ENCODE data around the gene TBC1D20.

The TBC1D20 gene

DNA sequence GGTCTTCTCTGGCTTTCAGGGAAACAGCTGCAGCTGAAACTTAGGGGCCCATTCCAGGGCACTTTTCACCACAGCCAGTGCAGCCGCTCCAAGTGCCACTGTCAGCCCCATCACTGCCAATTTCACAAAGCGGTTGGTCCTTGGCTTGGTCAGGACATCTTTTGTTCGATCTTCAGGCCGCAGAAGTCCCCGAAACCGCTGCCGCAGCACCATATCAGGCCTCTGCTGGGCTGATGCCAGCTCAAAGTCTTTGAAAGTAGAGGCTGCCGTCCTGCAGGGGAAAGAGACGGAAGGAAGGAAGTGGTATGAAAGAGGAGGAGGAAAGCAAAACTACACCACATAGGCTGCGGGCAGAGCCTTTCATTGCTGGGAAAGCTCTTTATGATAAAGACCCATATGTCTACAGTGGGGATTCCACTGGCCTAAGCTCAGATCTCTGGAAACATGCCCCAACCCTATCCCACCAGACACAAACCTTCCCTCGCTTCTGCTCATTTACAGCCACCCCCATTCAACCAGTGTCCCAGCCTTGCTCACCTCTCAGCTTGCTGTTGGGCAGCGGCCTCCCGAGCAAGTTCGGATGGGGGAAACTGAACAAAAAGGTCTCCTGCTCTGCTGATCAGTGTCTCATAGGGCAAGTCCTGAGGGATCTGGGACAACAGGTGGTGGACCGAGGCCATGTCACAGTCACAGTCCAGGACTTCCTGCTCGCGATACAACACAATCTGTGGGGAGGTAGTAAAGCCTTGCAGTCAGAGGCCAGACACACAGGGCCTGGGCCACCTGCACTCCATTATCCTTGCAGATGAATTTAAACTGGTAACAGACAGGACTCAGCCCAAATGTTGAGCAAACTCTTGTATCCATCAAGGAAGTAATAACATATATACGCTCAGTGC is 23.5 kb downstream of the TBC1D20 start:
- DNase-seq (ENCODE audit: low read depth): no peak
- in situ Hi-C loops (cut with HindIII; ENCODE audit: low sequenced_read_pairs): no loop called here
- H3K4me3 ChIP-seq (ENCODE audit: low read depth, low read length): no peak overlapping the region
- no peak for TF ChIP-seq CTCF (IDR thresholded peaks at IDR 0.05; ENCODE audit: low read depth, low read length, missing control alignments)

DNA sequence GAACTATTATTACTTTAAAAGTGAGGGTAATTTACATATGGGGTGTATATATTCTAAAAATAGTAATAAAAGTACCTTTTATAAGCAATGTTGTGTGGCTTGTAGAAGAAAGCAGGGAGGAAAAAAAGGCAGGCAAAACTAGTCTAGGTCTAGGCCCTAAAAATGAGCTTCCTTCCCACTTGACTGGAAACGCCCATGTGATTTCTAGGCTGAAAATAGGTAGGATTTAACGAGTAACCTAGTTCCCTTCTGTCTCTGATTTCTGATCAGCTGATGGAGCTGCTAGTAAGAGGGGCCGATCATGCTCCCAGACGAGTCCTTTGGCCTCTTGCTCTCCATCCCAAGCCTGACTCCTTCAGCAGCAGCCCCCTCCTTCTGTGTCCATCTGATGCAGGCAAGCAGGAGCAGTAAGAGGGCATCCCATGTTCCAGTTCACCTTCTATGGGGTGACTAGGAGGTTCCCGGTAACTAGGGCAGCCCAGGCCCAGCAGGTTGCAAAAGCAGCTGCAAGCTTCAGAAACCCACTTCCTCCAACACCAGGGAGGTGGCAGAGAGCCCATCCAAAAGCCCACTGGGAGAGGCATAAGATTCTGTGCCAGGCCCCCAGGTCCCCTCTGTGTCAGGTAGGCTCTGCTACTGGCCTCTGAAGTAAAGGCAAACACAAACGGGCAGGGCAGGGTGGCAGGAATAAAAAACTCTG is 24.4 kb downstream of the TBC1D20 start:
- H3K4me3 ChIP-seq (ENCODE audit: low read depth, low read length): no peak overlapping the region
- in situ Hi-C loops (cut with HindIII; ENCODE audit: low sequenced_read_pairs): no loop called here
- TF ChIP-seq CTCF (IDR thresholded peaks at IDR 0.05; ENCODE audit: low read depth, low read length, missing control alignments): no peak
- DNase-seq (ENCODE audit: low read depth): no peak

- in situ Hi-C loops (cut with HindIII; ENCODE audit: low sequenced_read_pairs): no loop called here
- H3K4me3 ChIP-seq (ENCODE audit: low read depth, low read length): no peak overlapping the region
- TF ChIP-seq CTCF (IDR thresholded peaks at IDR 0.05; ENCODE audit: low read depth, low read length, missing control alignments): no peak
- DNase-seq (ENCODE audit: low read depth): no peak
Observed at GRCh38 chr20:436476-436875, 25.9 kb downstream of the TBC1D20 start.

DNA sequence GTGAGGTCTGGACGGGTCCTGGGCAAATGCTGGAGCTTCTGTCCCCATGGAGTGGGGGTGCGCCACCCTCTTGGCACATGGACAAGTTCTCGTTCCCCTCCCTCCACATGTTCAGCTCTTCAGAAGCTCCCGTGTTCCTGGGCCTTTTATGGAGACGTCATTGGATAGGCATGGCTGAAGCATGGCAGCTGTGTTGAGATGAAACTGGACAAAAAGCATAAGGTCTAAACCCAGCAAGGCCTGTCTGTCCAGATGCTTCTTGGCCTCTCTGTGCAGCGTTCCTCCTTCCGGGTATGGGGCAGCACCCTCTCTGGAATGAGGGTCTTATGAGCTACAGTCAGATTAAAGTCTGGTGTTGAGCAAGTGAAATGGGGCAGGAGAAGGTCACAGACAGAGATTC is 26.8 kb downstream of the TBC1D20 start:
- DNase-seq (ENCODE audit: low read depth): no peak
- TF ChIP-seq CTCF (IDR thresholded peaks at IDR 0.05; ENCODE audit: low read depth, low read length, missing control alignments): no peak
- in situ Hi-C loops (cut with HindIII; ENCODE audit: low sequenced_read_pairs): no loop called here
- no peak overlapping the region for H3K4me3 ChIP-seq (ENCODE audit: low read depth, low read length)

GRCh38 chr20:434661-435419 is 27.5 kb downstream of the TBC1D20 start:
- H3K4me3 ChIP-seq (ENCODE audit: low read depth, low read length): no peak overlapping the region
- TF ChIP-seq CTCF (IDR thresholded peaks at IDR 0.05; ENCODE audit: low read depth, low read length, missing control alignments): no peak
- DNase-seq (ENCODE audit: low read depth): no peak
- in situ Hi-C loops (cut with HindIII; ENCODE audit: low sequenced_read_pairs): loop anchor here (5.0 kb wide), 1 partner anchor 53 kb away; the partner anchor contains the start of gene TRIB3

- no peak overlapping the region for H3K4me3 ChIP-seq (ENCODE audit: low read depth, low read length)
- no peak for TF ChIP-seq CTCF (IDR thresholded peaks at IDR 0.05; ENCODE audit: low read depth, low read length, missing control alignments)
- no peak for DNase-seq (ENCODE audit: low read depth)
- in situ Hi-C loops (cut with HindIII; ENCODE audit: low sequenced_read_pairs): loop anchor here (5.0 kb wide), 1 partner anchor 52 kb away; the partner anchor contains the start of gene TRIB3
Observed at GRCh38 chr20:434221-434620, 28.1 kb downstream of the TBC1D20 start.

All from astrocyte of the cerebellum (primary cell).